Cardiac muscle cell (in vitro differentiated cells and primary cell): Measurements from ENCODE around the gene FNDC10. TPM values are rescaled to one million over a fixed set of nuclear protein-coding genes. Genes with fewer than 3 reads are reported as not detected.

Experiments
- DNase-seq, 2 donors: peaks; one replicate each; pipeline versions ENCODE4 v3.0.0 to v3.0.0-alpha.2; 2010 to 2017; ENCODE audit warnings: low read depth in 1 of 2, low spot score in 1 of 2
- H3K27ac ChIP-seq: fragments of 200-600 bp; sonication (generic); 2 replicates; pipeline ENCODE4 v1.5.1; 2016
- H3K27me3 ChIP-seq: fragments of 200-600 bp; sonication (generic); 2 replicates; pipeline ENCODE4 v1.6.0; 2016; ENCODE audit warnings: control low read depth
- H3K36me3 ChIP-seq: fragments of 200-600 bp; sonication (generic); 2 replicates; pipeline ENCODE4 v1.5.1; 2016; ENCODE audit warnings: control low read depth
- H3K4me1 ChIP-seq: fragments of 200-600 bp; sonication (generic); 2 replicates; pipeline ENCODE4 v1.8.1; 2017; ENCODE audit warnings: low read depth, mild to moderate bottlenecking, mixed run types
- H3K4me3 ChIP-seq: fragments of 200-600 bp; sonication (generic); 2 replicates; pipeline ENCODE4 v1.5.1; 2016; ENCODE audit warnings: mild to moderate bottlenecking
- H3K9me3 ChIP-seq: fragments of 200-600 bp; sonication (generic); 2 replicates; pipeline ENCODE4 v1.5.1; 2017; ENCODE audit warnings: low read depth, mild to moderate bottlenecking, control low read depth
- CTCF ChIP-seq: IDR thresholded peaks from 2 replicates; pipeline ENCODE4 v1.5.1; 2012; ENCODE audit warnings: low read depth, mild to moderate bottlenecking, low read length
- polyA plus RNA-seq: library from polyadenylated mRNA; unstranded; fragments of >200 nt; fragmentation: Nextera tagmentation; extraction: Ambion mirVana; gene quantifications from 2 replicates; pipeline ENCODE4 v1.2.1, GENCODE V29; 2016
- total RNA-seq: library from RNA; depleted of rRNA; stranded (reverse); fragments of >200 nt; gene quantifications from 2 replicates; pipeline ENCODE4 v1.2.3, GENCODE V29; 2016

FNDC10 gene
- total and polyA plus RNA-seq, 2 experiments from 2014 or later = 30.9 to 62.3 TPM

GRCh38 chr1:1614954-1615255 lies 15.0 kb upstream of the FNDC10 start:
- Histone ChIP-seq H3K27ac (peak overlapping the region; percentile 1), H3K27me3 (no peaks in the 10 kb centered on the region)
- DNase-seq = no peak

GRCh38 chr1:1614204-1614953 lies 14.4 kb upstream of the FNDC10 start:
- Histone ChIP-seq H3K27me3 (no peaks in the 10 kb centered on the region), H3K4me3 (peak overlapping the region; percentile 83), H3K4me1 (peaks cover 7% of the 10 kb centered on the region), H3K36me3 (peaks cover 6% of the 10 kb centered on the region), H3K27ac (peak overlapping the region; percentile 1), H3K9me3 (no peaks in the 10 kb centered on the region)
- TF ChIP-seq CTCF = no peak
- peak in 1 of 2 donors; percentile 93 for DNase-seq

More at GRCh38 chr1:1614954-1615255, 15.0 kb upstream of the FNDC10 start:
- Histone ChIP-seq H3K9me3 (no peaks in the 10 kb centered on the region), H3K4me1 (peaks cover 7% of the 10 kb centered on the region), H3K36me3 (peaks cover 6% of the 10 kb centered on the region), H3K4me3 (peak overlapping the region; percentile 83)
- no peak for TF ChIP-seq CTCF

GRCh38 chr1:1613509-1614082 lies 13.7 kb upstream of the FNDC10 start:
- H3K4me1 ChIP-seq = peaks cover 7% of the 10 kb centered on the region
- no peak for DNase-seq
- no peak overlapping the region for H3K27ac ChIP-seq
- no peaks in the 10 kb centered on the region for H3K27me3 ChIP-seq
- H3K9me3 ChIP-seq = no peaks in the 10 kb centered on the region
- H3K36me3 ChIP-seq = peaks cover 6% of the 10 kb centered on the region
- peak overlapping the region; percentile 83 for H3K4me3 ChIP-seq
- no peak for TF ChIP-seq CTCF

- H3K36me3 ChIP-seq = no peaks in the 10 kb centered on the region
- TF ChIP-seq CTCF = no peak
- H3K4me3 ChIP-seq = no peak overlapping the region
- H3K9me3 ChIP-seq = no peaks in the 10 kb centered on the region
- no peaks in the 10 kb centered on the region for H3K27me3 ChIP-seq
- peaks cover 7% of the 10 kb centered on the region for H3K4me1 ChIP-seq
- DNase-seq = no peak
- no peak overlapping the region for H3K27ac ChIP-seq
These were observed 12.1 kb upstream of the FNDC10 start for GRCh38 chr1:1612104-1612400.

- Histone ChIP-seq H3K36me3 (no peaks in the 10 kb centered on the region), H3K27ac (no peak overlapping the region)
- no peak for DNase-seq
These were observed 10.9 kb upstream of the FNDC10 start for GRCh38 chr1:1610796-1611195.

More at GRCh38 chr1:1610796-1611195, 10.9 kb upstream of the FNDC10 start:
- Histone ChIP-seq H3K9me3 (no peaks in the 10 kb centered on the region), H3K4me3 (no peak overlapping the region), H3K4me1 (peaks cover 7% of the 10 kb centered on the region), H3K27me3 (no peaks in the 10 kb centered on the region)
- no peak for TF ChIP-seq CTCF
